Keratinocyte (primary cell): ENCODE results near the gene DGKQ. TPM values are rescaled to one million over a fixed set of nuclear protein-coding genes. Genes with fewer than 3 reads are reported as not detected.

Experiments used
- DNase-seq: peaks from one replicate; pipeline ENCODE4 v3.0.0-alpha.2; 2011; ENCODE audit warnings: low read depth, missing footprints, low spot score
- FAIRE-seq: peaks from 2 replicates; lab custom pipeline; 2011; peaks lifted over from hg19 to GRCh38; lab: Jason Lieb, UNC
- H2AFZ ChIP-seq: 2 replicates; pipeline ENCODE4 v1.6.0; 2012; ENCODE audit warnings: low read length, control low read depth, inconsistent platforms; ENCODE audit not compliant: control insufficient read depth
- H3K27ac ChIP-seq: 2 replicates; pipeline ENCODE4 v1.5.1; 2011; ENCODE audit warnings: low read length; ENCODE audit not compliant: control insufficient read depth, insufficient read depth
- H3K27me3 ChIP-seq: 3 replicates; pipeline ENCODE4 v1.6.0; 2011; ENCODE audit warnings: low read length; ENCODE audit not compliant: control insufficient read depth, insufficient read depth; ENCODE audit errors: extremely low read depth
- H3K36me3 ChIP-seq, 2 experiments: 2 replicates in 1 of 2; 3 replicates in 1 of 2; pipeline ENCODE4 v1.5.1; 2011; ENCODE audit warnings: low read length in 2 of 2, mild to moderate bottlenecking in 1 of 2; ENCODE audit not compliant: control insufficient read depth in 2 of 2, insufficient read depth in 2 of 2; ENCODE audit errors: extremely low read depth in 1 of 2
- H3K4me1 ChIP-seq: 3 replicates; pipeline ENCODE4 v1.5.1; 2011; ENCODE audit warnings: low read length; ENCODE audit not compliant: control insufficient read depth, insufficient read depth; ENCODE audit errors: extremely low read depth
- H3K4me2 ChIP-seq: 3 replicates; pipeline ENCODE4 v1.6.0; 2011; ENCODE audit warnings: low read depth, low read length; ENCODE audit not compliant: control insufficient read depth, insufficient read depth; ENCODE audit errors: extremely low read depth
- H3K4me3 ChIP-seq, 3 experiments: fragments of 200-600 bp in 1 of 3; sonication (generic) in 1 of 3; 2 replicates in 2 of 3; 3 replicates in 1 of 3; pipeline ENCODE4 v1.5.1; 2011 to 2016; ENCODE audit warnings: low read length in 3 of 3, mild to moderate bottlenecking in 3 of 3, control low read depth in 2 of 3, inconsistent platforms in 1 of 3, low read depth in 1 of 3, mixed read lengths in 1 of 3, mixed run types in 1 of 3, moderate library complexity in 1 of 3; ENCODE audit not compliant: control insufficient read depth in 2 of 3, insufficient read depth in 2 of 3; ENCODE audit errors: extremely low read depth in 1 of 3
- H3K79me2 ChIP-seq: 2 replicates; pipeline ENCODE4 v1.6.0; 2012; ENCODE audit warnings: low read length; ENCODE audit not compliant: control insufficient read depth, insufficient read depth
- H3K9ac ChIP-seq: 3 replicates; pipeline ENCODE4 v1.6.0; 2011; ENCODE audit warnings: low read length; ENCODE audit not compliant: control insufficient read depth, insufficient read depth; ENCODE audit errors: extremely low read depth
- H3K9me1 ChIP-seq: 3 replicates; pipeline ENCODE4 v1.6.0; 2011; ENCODE audit warnings: low read length; ENCODE audit not compliant: control insufficient read depth, insufficient read depth; ENCODE audit errors: extremely low read depth
- H3K9me3 ChIP-seq: 2 replicates; pipeline ENCODE4 v1.5.1; 2012; ENCODE audit warnings: low read depth, low read length; ENCODE audit not compliant: control insufficient read depth
- H4K20me1 ChIP-seq: 3 replicates; pipeline ENCODE4 v1.6.0; 2011; ENCODE audit warnings: low read length; ENCODE audit not compliant: control insufficient read depth, insufficient read depth; ENCODE audit errors: extremely low read depth
- CTCF ChIP-seq, 3 experiments: IDR thresholded peaks in 1 of 3; conservative IDR thresholded peaks in 1 of 3; optimal IDR thresholded peaks in 1 of 3; 2 replicates in 2 of 3; 3 replicates in 1 of 3; pipeline versions ENCODE3 to v1.5.1; 2011; ENCODE audit warnings: low read length in 3 of 3, mild to moderate bottlenecking in 3 of 3, moderate library complexity in 2 of 3, control low read depth in 1 of 3, inconsistent platforms in 1 of 3; ENCODE audit not compliant: insufficient read depth in 2 of 3; ENCODE audit errors: extremely low read depth in 1 of 3
- EZH2 ChIP-seq: IDR thresholded peaks from one replicate; pipeline ENCODE4 v1.6.1; 2012; ENCODE audit warnings: inconsistent platforms, mild to moderate bottlenecking, low read length, moderate library complexity
- dilution Hi-C: fragments of 300-500 bp; cut with MboI; formaldehyde crosslinking; loops from one replicate; pipeline ENCODE4 v1.7.0; 2020; ENCODE audit warnings: low sequenced_read_pairs; ENCODE audit not compliant: extremely low pct_ligation_motif_present
- polyA plus RNA-seq, 5 experiments: library from polyadenylated mRNA; depleted of rRNA in 3 of 5; stranded (reverse) in 3 of 5; stranded (forward) in 1 of 5; unstranded in 1 of 5; fragments of >200 nt; gene quantifications; 1 replicate in 1 of 5; 2 replicates in 3 of 5; 3 replicates in 1 of 5; pipeline versions ENCODE4 v1.2.1 to v1.2.3, GENCODE V29; 2011 to 2012; ENCODE audit warnings: missing spikeins in 2 of 5, low read depth in 1 of 5, low replicate concordance in 1 of 5

The DGKQ gene
- polyA plus RNA-seq, 1 donor (not counting 4 experiments of a cell fraction or from before 2014, with no cell fraction given), result 5.3 TPM

GRCh38 chr4:1019729-1020470, 46.5 kb upstream of the DGKQ start:
- H3K27me3 ChIP-seq, result no peaks in the 10 kb centered on the region
- no peak overlapping the region for H3K9ac ChIP-seq
- no peaks in the 10 kb centered on the region for H3K79me2 ChIP-seq
- TF ChIP-seq EZH2, result no peak
- no peak for TF ChIP-seq CTCF (optimal IDR thresholded peaks at IDR 0.05 in 1 of 3, IDR thresholded peaks at IDR 0.05 in 1 of 3, conservative IDR thresholded peaks at IDR 0.05 in 1 of 3; ENCODE audit: extremely low read depth in 1 of 3, insufficient read depth in 2 of 3, low read length in 3 of 3)
- H3K9me1 ChIP-seq, result no peaks in the 10 kb centered on the region
- H2AFZ ChIP-seq, result no peak overlapping the region
- no peaks in the 10 kb centered on the region for H3K4me1 ChIP-seq
- no peak overlapping the region for H3K4me3 ChIP-seq
- no peaks in the 10 kb centered on the region for H3K36me3 ChIP-seq
- dilution Hi-C loops, result no loop called here
- H3K27ac ChIP-seq, result no peak overlapping the region
- H4K20me1 ChIP-seq, result no peaks in the 10 kb centered on the region
- DNase-seq (no peak), FAIRE-seq (no peak)
- no peaks in the 10 kb centered on the region for H3K9me3 ChIP-seq
- no peak overlapping the region for H3K4me2 ChIP-seq

- H3K9ac ChIP-seq, result no peak overlapping the region
- no peak for FAIRE-seq
- no peak for DNase-seq
- H3K4me2 ChIP-seq, result no peak overlapping the region
- no peaks in the 10 kb centered on the region for H3K27me3 ChIP-seq
- H3K36me3 ChIP-seq, result no peaks in the 10 kb centered on the region
- TF ChIP-seq CTCF (optimal IDR thresholded peaks at IDR 0.05 in 1 of 3, IDR thresholded peaks at IDR 0.05 in 1 of 3, conservative IDR thresholded peaks at IDR 0.05 in 1 of 3; ENCODE audit: extremely low read depth in 1 of 3, insufficient read depth in 2 of 3, low read length in 3 of 3) (no peak), EZH2 (no peak)
- dilution Hi-C loops, result no loop called here
- no peaks in the 10 kb centered on the region for H4K20me1 ChIP-seq
- H3K9me3 ChIP-seq, result no peaks in the 10 kb centered on the region
- no peak overlapping the region for H3K27ac ChIP-seq
- no peak overlapping the region for H2AFZ ChIP-seq
- no peaks in the 10 kb centered on the region for H3K79me2 ChIP-seq
- no peaks in the 10 kb centered on the region for H3K4me1 ChIP-seq
- no peaks in the 10 kb centered on the region for H3K9me1 ChIP-seq
- no peak overlapping the region for H3K4me3 ChIP-seq
Measured at GRCh38 chr4:1019320-1019719, 46.0 kb upstream of the DGKQ start.
